Lower leg skin (tissue), 3 donors: ENCODE data around the gene TSN.

Experiments
- POLR2A ChIP-seq, 2 donors: fragments of 450-650 bp; IDR thresholded peaks; one replicate each; pipeline ENCODE4 v1.6.1; 2016 to 2017; ENCODE audit warnings: antibody characterized with exemption in 2 of 2, mild to moderate bottlenecking in 1 of 2, moderate library complexity in 1 of 2
- TF ChIP-seq, protein P1 (sequence below), 3 donors: fragments of 450-650 bp; IDR thresholded peaks; one replicate each; pipeline ENCODE4 v1.5.1; 2016; ENCODE audit warnings: antibody characterized with exemption in 3 of 3, mild to moderate bottlenecking in 3 of 3, moderate library complexity in 2 of 3

DNA sequence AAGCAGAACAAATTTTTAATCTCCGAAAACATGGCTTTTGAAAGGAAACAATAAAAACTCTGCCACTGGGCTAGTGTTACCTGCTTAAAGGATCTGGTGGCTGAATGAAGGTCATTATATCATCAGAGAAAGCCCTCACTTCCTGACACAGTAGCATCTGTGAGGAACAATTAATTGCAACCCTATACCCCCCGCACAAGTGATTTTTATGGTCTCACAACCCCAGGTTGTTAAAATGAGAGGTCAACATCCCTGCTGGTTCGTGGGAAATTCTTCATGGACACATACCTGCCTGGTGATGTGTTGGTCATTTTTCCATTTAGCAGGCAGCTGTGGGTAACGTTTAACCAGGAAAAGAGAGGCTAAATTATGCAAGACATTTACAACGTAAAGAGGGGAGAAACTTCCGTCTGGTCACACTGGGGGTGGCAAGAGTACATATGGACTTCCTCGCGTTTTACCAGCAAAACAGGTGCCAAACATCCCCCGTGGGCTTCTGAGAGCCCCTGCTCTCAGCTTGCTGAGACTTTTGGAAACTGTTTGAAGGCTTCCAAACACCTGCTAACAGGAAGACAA is 48.0 kb upstream of the TSN start:
- TF ChIP-seq, protein P1, sequence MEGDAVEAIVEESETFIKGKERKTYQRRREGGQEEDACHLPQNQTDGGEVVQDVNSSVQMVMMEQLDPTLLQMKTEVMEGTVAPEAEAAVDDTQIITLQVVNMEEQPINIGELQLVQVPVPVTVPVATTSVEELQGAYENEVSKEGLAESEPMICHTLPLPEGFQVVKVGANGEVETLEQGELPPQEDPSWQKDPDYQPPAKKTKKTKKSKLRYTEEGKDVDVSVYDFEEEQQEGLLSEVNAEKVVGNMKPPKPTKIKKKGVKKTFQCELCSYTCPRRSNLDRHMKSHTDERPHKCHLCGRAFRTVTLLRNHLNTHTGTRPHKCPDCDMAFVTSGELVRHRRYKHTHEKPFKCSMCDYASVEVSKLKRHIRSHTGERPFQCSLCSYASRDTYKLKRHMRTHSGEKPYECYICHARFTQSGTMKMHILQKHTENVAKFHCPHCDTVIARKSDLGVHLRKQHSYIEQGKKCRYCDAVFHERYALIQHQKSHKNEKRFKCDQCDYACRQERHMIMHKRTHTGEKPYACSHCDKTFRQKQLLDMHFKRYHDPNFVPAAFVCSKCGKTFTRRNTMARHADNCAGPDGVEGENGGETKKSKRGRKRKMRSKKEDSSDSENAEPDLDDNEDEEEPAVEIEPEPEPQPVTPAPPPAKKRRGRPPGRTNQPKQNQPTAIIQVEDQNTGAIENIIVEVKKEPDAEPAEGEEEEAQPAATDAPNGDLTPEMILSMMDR (IDR thresholded peaks at IDR 0.05), result no peak
- no peak for TF ChIP-seq POLR2A (IDR thresholded peaks at IDR 0.05)
